HepG2 (cell line): Measurements from ENCODE around the gene TIMM10. TPM values are rescaled to one million over a fixed set of nuclear protein-coding genes. Genes with fewer than 3 reads are reported as not detected.

ENCODE experiments used
- ARNTL ChIP-seq: sonication (generic); formaldehyde crosslinking; IDR thresholded peaks from 2 replicates; pipeline ENCODE4 v1.4.0; 2020; ENCODE audit warnings: mild to moderate bottlenecking, missing genetic modification reagents
- ATF7 ChIP-seq, 2 experiments: fragments of 450-650 bp in 1 of 2; sonication (generic) in 1 of 2; formaldehyde crosslinking in 1 of 2; IDR thresholded peaks; 2 replicates each; pipeline versions ENCODE4 v1.4.0 to v1.6.1; 2016 to 2020; ENCODE audit warnings: antibody characterized with exemption in 1 of 2, mild to moderate bottlenecking in 1 of 2, missing genetic modification reagents in 1 of 2
- FOXP1 ChIP-seq, 2 experiments: fragments of 450-650 bp in 1 of 2; IDR thresholded peaks; 2 replicates each; pipeline ENCODE4 v1.6.1; 2017 to 2018; ENCODE audit warnings: antibody characterized with exemption in 1 of 2
- HNF4G ChIP-seq, 2 experiments: sonication (generic) in 1 of 2; formaldehyde crosslinking in 1 of 2; IDR thresholded peaks; 2 replicates each; pipeline versions ENCODE4 v1.4.0 to v1.6.1; 2011 to 2020; ENCODE audit warnings: borderline replicate concordance in 2 of 2, low read depth in 2 of 2, mild to moderate bottlenecking in 2 of 2, low read length in 1 of 2, missing genetic modification reagents in 1 of 2, moderate library complexity in 1 of 2
- HNRNPL ChIP-seq: fragments of 200-400 bp; formaldehyde crosslinking; IDR thresholded peaks from 2 replicates; pipeline ENCODE4 v1.6.1; 2017; ENCODE audit warnings: mild to moderate bottlenecking, low read depth, low read length
- JUND ChIP-seq: sonication (generic); formaldehyde crosslinking; IDR thresholded peaks from 2 replicates; pipeline ENCODE4 v1.8.0; 2022; ENCODE audit warnings: mild to moderate bottlenecking, missing genetic modification reagents
- KLF13 ChIP-seq: sonication (generic); formaldehyde crosslinking; IDR thresholded peaks from 2 replicates; pipeline ENCODE4 v1.4.0; 2020; ENCODE audit warnings: mild to moderate bottlenecking, missing genetic modification reagents
- MATR3 ChIP-seq: sonication (generic); formaldehyde crosslinking; IDR thresholded peaks from 2 replicates; pipeline ENCODE4 v1.4.0; 2020; ENCODE audit warnings: missing genetic modification reagents
- NFIC ChIP-seq: IDR thresholded peaks from 2 replicates; pipeline ENCODE4 v1.6.1; 2012; ENCODE audit warnings: mild to moderate bottlenecking, low read length, inconsistent platforms
- NFKBIZ ChIP-seq: IDR thresholded peaks from 2 replicates; pipeline ENCODE4 v1.6.1; 2018; ENCODE audit warnings: missing genetic modification reagents, missing compliant biosample characterization
- NFRKB ChIP-seq: fragments of 450-650 bp; IDR thresholded peaks from 2 replicates; pipeline ENCODE4 v1.6.1; 2017
- SALL1 ChIP-seq: sonication (generic); formaldehyde crosslinking; IDR thresholded peaks from 2 replicates; pipeline ENCODE4 v1.8.0; 2022; ENCODE audit warnings: mild to moderate bottlenecking, missing genetic modification reagents
- TBL1XR1 ChIP-seq: fragments of 150-350 bp; IDR thresholded peaks from 2 replicates; pipeline ENCODE4 v1.6.1; 2014; ENCODE audit warnings: borderline replicate concordance, low read length; ENCODE audit not compliant: partially characterized antibody
- TBX2 ChIP-seq: sonication (generic); formaldehyde crosslinking; IDR thresholded peaks from 2 replicates; pipeline ENCODE4 v1.5.0; 2020; ENCODE audit warnings: missing genetic modification reagents, mild to moderate bottlenecking, borderline replicate concordance
- ZFP37 ChIP-seq: sonication (generic); formaldehyde crosslinking; IDR thresholded peaks from 2 replicates; pipeline ENCODE4 v1.4.0; 2020; ENCODE audit warnings: missing genetic modification reagents, borderline replicate concordance
- ZKSCAN1 ChIP-seq: fragments of 150-350 bp; IDR thresholded peaks from 2 replicates; pipeline ENCODE4 v1.6.1; 2014; ENCODE audit warnings: low read length
- ZMAT3 ChIP-seq: sonication (generic); formaldehyde crosslinking; conservative IDR thresholded peaks from 2 replicates; pipeline ENCODE4 v1.7.0; 2021; ENCODE audit warnings: missing genetic modification reagents
- ZNF296 ChIP-seq: sonication (generic); formaldehyde crosslinking; conservative IDR thresholded peaks from 2 replicates; pipeline ENCODE4 v1.5.0; 2020; ENCODE audit warnings: mild to moderate bottlenecking, missing genetic modification reagents
- ZNF550 ChIP-seq: sonication (generic); formaldehyde crosslinking; IDR thresholded peaks from 2 replicates; pipeline ENCODE4 v1.4.0; 2020; ENCODE audit warnings: mild to moderate bottlenecking, missing genetic modification reagents, borderline replicate concordance
- ZNF788 ChIP-seq: sonication (generic); formaldehyde crosslinking; IDR thresholded peaks from 2 replicates; pipeline ENCODE4 v1.5.0; 2020; ENCODE audit warnings: mild to moderate bottlenecking, missing genetic modification reagents, borderline replicate concordance
- polyA plus RNA-seq, 8 experiments: library from polyadenylated mRNA; depleted of rRNA in 3 of 8; stranded (reverse) in 7 of 8; unstranded in 1 of 8; fragments of >200 nt; fragmentation: Illumina TruSeq in 4 of 8; extraction: Trizol in 4 of 8; gene quantifications; 2 replicates each; pipeline versions ENCODE4 v1.2.1 to v1.2.3, GENCODE V29; 2011 to 2016; ENCODE audit warnings: low read depth in 4 of 8, missing spikeins in 1 of 8, mixed read lengths in 1 of 8; ENCODE audit not compliant: insufficient read depth in 1 of 8
- total RNA-seq, 5 experiments: library from RNA; depleted of rRNA; stranded (reverse); fragments of >200 nt; fragmentation: Illumina TruSeq; extraction: Trizol; gene quantifications; 2 replicates each; pipeline ENCODE4 v1.2.3, GENCODE V29; 2016; ENCODE audit warnings: low read depth in 1 of 5
- TF ChIP-seq, protein P1 (sequence below): sonication (generic); formaldehyde crosslinking; IDR thresholded peaks from 2 replicates; pipeline ENCODE4 v1.8.0; 2022; ENCODE audit warnings: mild to moderate bottlenecking, missing genetic modification reagents, moderate library complexity
- TF ChIP-seq, protein P2 (sequence below): sonication (generic); formaldehyde crosslinking; IDR thresholded peaks from 2 replicates; pipeline ENCODE4 v1.8.1; 2023; ENCODE audit warnings: missing genetic modification reagents, mild to moderate bottlenecking, borderline replicate concordance
- TF ChIP-seq, protein P3 (sequence below): sonication (generic); formaldehyde crosslinking; IDR thresholded peaks from 2 replicates; pipeline ENCODE4 v1.4.0; 2020; ENCODE audit warnings: mild to moderate bottlenecking, missing genetic modification reagents, borderline replicate concordance
- TF ChIP-seq, protein P4 (sequence below): sonication (generic); formaldehyde crosslinking; IDR thresholded peaks from 2 replicates; pipeline ENCODE4 v1.5.0; 2020; ENCODE audit warnings: mild to moderate bottlenecking, missing genetic modification reagents, borderline replicate concordance
- TF ChIP-seq, protein P5 (sequence below): sonication (generic); formaldehyde crosslinking; IDR thresholded peaks from 2 replicates; pipeline ENCODE4 v1.5.0; 2020; ENCODE audit warnings: missing genetic modification reagents

Gene TIMM10
- total and polyA plus RNA-seq, 2 of the 13 experiments (the other 11 are each of a cell fraction or from before 2014, with no cell fraction given) = 67.8 to 82.2 TPM

DNA sequence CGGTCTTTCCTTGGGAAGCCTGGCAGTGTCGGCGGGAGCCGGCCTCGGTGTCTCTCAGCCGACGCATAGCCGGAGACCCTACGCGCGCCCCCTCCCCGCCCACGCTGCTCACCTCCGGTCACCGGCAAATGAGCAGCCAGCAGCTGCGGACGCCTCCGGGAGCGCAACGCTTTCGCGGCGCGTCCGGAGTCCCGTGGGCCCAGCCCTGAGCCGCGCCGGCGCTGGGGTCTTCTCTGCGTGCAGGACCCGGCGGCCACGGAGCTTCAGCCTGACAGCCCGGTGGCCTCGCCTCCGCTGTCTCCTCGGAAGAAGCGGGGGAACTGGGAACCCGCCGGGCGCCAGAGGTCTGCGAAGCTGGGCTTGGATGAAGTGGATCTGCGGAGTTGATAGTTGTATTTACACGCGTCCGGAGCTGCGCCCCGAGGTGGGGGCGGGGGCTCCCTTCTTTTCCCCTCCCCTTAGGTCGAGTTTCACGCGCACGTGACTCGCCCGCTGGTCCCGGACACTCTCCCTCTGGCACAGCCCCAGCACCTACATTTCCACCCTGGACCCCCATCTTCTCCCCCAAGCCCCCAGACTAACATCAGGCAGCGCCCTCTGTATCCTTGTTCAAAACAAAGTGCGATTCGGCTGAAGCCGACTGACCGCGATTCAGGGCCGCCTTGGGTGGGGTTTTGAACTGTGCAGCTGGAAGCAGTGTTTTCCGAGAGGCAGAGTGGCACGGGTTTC is 15.1 kb downstream of the TIMM10 start, which contains the start of gene SLC43A1 (continued):
- TF ChIP-seq, protein P1, sequence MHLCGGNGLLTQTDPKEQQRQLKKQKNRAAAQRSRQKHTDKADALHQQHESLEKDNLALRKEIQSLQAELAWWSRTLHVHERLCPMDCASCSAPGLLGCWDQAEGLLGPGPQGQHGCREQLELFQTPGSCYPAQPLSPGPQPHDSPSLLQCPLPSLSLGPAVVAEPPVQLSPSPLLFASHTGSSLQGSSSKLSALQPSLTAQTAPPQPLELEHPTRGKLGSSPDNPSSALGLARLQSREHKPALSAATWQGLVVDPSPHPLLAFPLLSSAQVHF = no peak
- TF ChIP-seq NFIC = 0 out of 2 replicates have a peak, but pooled peaks have one; percentile 7
- TF ChIP-seq, protein P2, sequence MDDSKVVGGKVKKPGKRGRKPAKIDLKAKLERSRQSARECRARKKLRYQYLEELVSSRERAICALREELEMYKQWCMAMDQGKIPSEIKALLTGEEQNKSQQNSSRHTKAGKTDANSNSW (CRISPR knock-in tag) = no peak
- no peak for TF ChIP-seq HNRNPL
- no peak for TF ChIP-seq MATR3 (CRISPR knock-in tag)
- TF ChIP-seq ZFP37 (CRISPR knock-in tag) = no peak
- TF ChIP-seq, protein P3, sequence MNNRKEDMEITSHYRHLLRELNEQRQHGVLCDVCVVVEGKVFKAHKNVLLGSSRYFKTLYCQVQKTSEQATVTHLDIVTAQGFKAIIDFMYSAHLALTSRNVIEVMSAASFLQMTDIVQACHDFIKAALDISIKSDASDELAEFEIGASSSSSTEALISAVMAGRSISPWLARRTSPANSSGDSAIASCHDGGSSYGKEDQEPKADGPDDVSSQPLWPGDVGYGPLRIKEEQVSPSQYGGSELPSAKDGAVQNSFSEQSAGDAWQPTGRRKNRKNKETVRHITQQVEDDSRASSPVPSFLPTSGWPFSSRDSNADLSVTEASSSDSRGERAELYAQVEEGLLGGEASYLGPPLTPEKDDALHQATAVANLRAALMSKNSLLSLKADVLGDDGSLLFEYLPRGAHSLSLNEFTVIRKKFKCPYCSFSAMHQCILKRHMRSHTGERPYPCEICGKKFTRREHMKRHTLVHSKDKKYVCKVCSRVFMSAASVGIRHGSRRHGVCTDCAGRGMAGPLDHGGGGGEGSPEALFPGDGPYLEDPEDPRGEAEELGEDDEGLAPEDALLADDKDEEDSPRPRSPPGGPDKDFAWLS (CRISPR knock-in tag) = no peak
- no peak for TF ChIP-seq ZKSCAN1
- no peak for TF ChIP-seq ATF7 (IDR thresholded peaks at IDR 0.05)
- no peak for TF ChIP-seq ATF7 (CRISPR knock-in tag; IDR thresholded peaks at IDR 0.05)
- no peak for TF ChIP-seq NFKBIZ
- no peak for TF ChIP-seq NFRKB
- TF ChIP-seq TBL1XR1 = no peak
- TF ChIP-seq KLF13 = no peak
- no peak for TF ChIP-seq HNF4G (IDR thresholded peaks at IDR 0.05; ENCODE audit: borderline replicate concordance, low read depth, low read length)
- TF ChIP-seq HNF4G (CRISPR knock-in tag; IDR thresholded peaks at IDR 0.05; ENCODE audit: borderline replicate concordance, low read depth) = no peak
- TF ChIP-seq ZNF550 (CRISPR knock-in tag) = no peak
- peak; percentile 73 for TF ChIP-seq SALL1 (CRISPR knock-in tag)
- peak; percentile 50; the same call in 1 of the 2 replicates for TF ChIP-seq ZNF788
- no peak for TF ChIP-seq JUND (CRISPR knock-in tag)
- peak; percentile 81; the same call in 1 of the 2 replicates for TF ChIP-seq ARNTL
- TF ChIP-seq ZMAT3 = no peak; the same call in 1 of the 2 replicates
- no peak for TF ChIP-seq FOXP1 (IDR thresholded peaks at IDR 0.05)
- TF ChIP-seq FOXP1 (CRISPR knock-in tag; IDR thresholded peaks at IDR 0.05) = peak; percentile 44; the same call in 1 of the 2 replicates
- TF ChIP-seq, protein P4, sequence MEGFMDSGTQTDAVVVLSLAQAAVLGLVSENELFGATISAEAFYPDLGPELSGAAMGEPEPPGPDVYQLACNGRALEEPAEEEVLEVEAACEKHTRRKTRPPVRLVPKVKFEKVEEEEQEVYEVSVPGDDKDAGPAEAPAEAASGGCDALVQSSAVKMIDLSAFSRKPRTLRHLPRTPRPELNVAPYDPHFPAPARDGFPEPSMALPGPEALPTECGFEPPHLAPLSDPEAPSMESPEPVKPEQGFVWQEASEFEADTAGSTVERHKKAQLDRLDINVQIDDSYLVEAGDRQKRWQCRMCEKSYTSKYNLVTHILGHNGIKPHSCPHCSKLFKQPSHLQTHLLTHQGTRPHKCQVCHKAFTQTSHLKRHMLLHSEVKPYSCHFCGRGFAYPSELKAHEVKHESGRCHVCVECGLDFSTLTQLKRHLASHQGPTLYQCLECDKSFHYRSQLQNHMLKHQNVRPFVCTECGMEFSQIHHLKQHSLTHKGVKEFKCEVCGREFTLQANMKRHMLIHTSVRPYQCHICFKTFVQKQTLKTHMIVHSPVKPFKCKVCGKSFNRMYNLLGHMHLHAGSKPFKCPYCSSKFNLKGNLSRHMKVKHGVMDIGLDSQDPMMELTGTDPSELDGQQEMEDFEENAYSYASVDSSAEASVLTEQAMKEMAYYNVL (CRISPR knock-in tag) = peak; percentile 71; the same call in 1 of the 2 replicates
- no peak for TF ChIP-seq ZNF296 (CRISPR knock-in tag)
- TF ChIP-seq TBX2 (CRISPR knock-in tag) = peak; percentile 18; the same call in 1 of the 2 replicates
- TF ChIP-seq, protein P5, sequence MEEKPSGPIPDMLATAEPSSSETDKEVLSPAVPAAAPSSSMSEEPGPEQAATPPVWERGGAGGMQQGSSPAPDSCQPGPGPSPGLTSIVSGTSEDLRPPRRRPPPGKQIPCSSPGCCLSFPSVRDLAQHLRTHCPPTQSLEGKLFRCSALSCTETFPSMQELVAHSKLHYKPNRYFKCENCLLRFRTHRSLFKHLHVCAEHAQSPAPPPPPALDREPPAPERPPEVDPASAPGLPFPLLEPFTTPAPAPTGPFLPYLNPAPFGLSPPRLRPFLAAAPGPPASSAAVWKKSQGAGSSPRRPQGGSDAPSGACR = no peak
